Medulla oblongata (tissue), 1 donor: ENCODE results near the gene CLMN.

Experiments used
- DNase-seq: peaks from one replicate; pipeline ENCODE4 v3.0.0-alpha.2; 2015; ENCODE audit errors: extremely low spot score

Gene CLMN

GRCh38 chr14:95165517-95165916 is 154.2 kb downstream of the CLMN start:
- no peak for DNase-seq

GRCh38 chr14:95164506-95164905 is 155.2 kb downstream of the CLMN start:
- no peak for DNase-seq

GRCh38 chr14:95163666-95164065 is 156.0 kb downstream of the CLMN start:
- DNase-seq: no peak

- no peak for DNase-seq
Observed at GRCh38 chr14:95163132-95163531, 156.6 kb downstream of the CLMN start.

- DNase-seq: no peak
Observed at GRCh38 chr14:95162641-95163040, 157.1 kb downstream of the CLMN start.

GRCh38 chr14:95157327-95158189 is 162.2 kb downstream of the CLMN start, which contains the start of gene DICER1:
TSS of gene DICER1 (minus strand) at chr14:95157529. CDS start at chr14:95133458, 24,071 bp downstream.
- DNase-seq: peak; percentile 97

- DNase-seq: no peak
Observed at GRCh38 chr14:95157048-95157326, 162.7 kb downstream of the CLMN start.

GRCh38 chr14:95156161-95157047 is 163.3 kb downstream of the CLMN start:
- no peak for DNase-seq

- DNase-seq: no peak
Observed at GRCh38 chr14:95155045-95155444, 164.7 kb downstream of the CLMN start.

- DNase-seq: no peak
Observed at GRCh38 chr14:95153866-95154265, 165.8 kb downstream of the CLMN start.

GRCh38 chr14:95151561-95151960 is 168.1 kb downstream of the CLMN start:
- peak; percentile 12 for DNase-seq

- DNase-seq: no peak
Observed at GRCh38 chr14:95150910-95151309, 168.8 kb downstream of the CLMN start.

GRCh38 chr14:95149441-95149840 is 170.3 kb downstream of the CLMN start:
- no peak for DNase-seq

GRCh38 chr14:95147597-95147996 is 172.1 kb downstream of the CLMN start:
- DNase-seq: no peak

- no peak for DNase-seq
Observed at GRCh38 chr14:95146079-95146771, 173.5 kb downstream of the CLMN start.

GRCh38 chr14:95144849-95145248 is 174.9 kb downstream of the CLMN start:
- DNase-seq: no peak

GRCh38 chr14:95143808-95144620 is 175.7 kb downstream of the CLMN start:
- no peak for DNase-seq

GRCh38 chr14:95142208-95142607 is 177.5 kb downstream of the CLMN start:
- no peak for DNase-seq

GRCh38 chr14:95141684-95142083 is 178.0 kb downstream of the CLMN start:
- DNase-seq: peak; percentile 12

GRCh38 chr14:95140060-95140858 is 179.4 kb downstream of the CLMN start:
- no peak for DNase-seq

- DNase-seq: no peak
Observed at GRCh38 chr14:95138876-95139275, 180.8 kb downstream of the CLMN start.
